Neural progenitor cell (in vitro differentiated cells): ENCODE data around the gene ATP1A2. TPM values are rescaled to one million over a fixed set of nuclear protein-coding genes. Genes with fewer than 3 reads are reported as not detected.
"Not testable (repeated sequence)": the region's sequence is repeated elsewhere in the genome, so short reads cannot be mapped to it uniquely, and the experiment has no call there.

Experiments used
- DNase-seq: peaks from one replicate; pipeline ENCODE4 v3.0.0-alpha.2; 2016; ENCODE audit warnings: low spot score
- H2AFZ ChIP-seq: fragments of 200-600 bp; sonication (generic); replicated peaks from 2 replicates; pipeline ENCODE4 v1.6.1; 2016; ENCODE audit warnings: antibody characterized with exemption
- H3F3A ChIP-seq: fragments of 200-600 bp; sonication (generic); 2 replicates; pipeline ENCODE4 v1.6.1; 2016; ENCODE audit warnings: antibody characterized with exemption, low read depth
- H3K27ac ChIP-seq: fragments of 200-600 bp; sonication (generic); 2 replicates; pipeline ENCODE4 v1.5.1; 2016; ENCODE audit warnings: mild to moderate bottlenecking
- H3K27me3 ChIP-seq: fragments of 200-600 bp; sonication (generic); 2 replicates; pipeline ENCODE4 v1.6.1; 2016; ENCODE audit warnings: mild to moderate bottlenecking, moderate library complexity
- H3K36me3 ChIP-seq: fragments of 200-600 bp; sonication (generic); 2 replicates; pipeline ENCODE4 v1.5.1; 2016
- H3K4me1 ChIP-seq: fragments of 200-600 bp; sonication (generic); 2 replicates; pipeline ENCODE4 v1.6.1; 2016; ENCODE audit warnings: mixed run types
- H3K4me2 ChIP-seq: fragments of 200-600 bp; sonication (generic); 2 replicates; pipeline ENCODE4 v1.6.1; 2016
- H3K4me3 ChIP-seq: fragments of 200-600 bp; sonication (generic); 2 replicates; pipeline ENCODE4 v1.5.1; 2016
- H3K79me2 ChIP-seq: fragments of 200-600 bp; sonication (generic); 2 replicates; pipeline ENCODE4 v1.6.1; 2016; ENCODE audit warnings: low read depth
- H3K9ac ChIP-seq: fragments of 200-600 bp; sonication (generic); 2 replicates; pipeline ENCODE4 v1.6.1; 2016
- H3K9me3 ChIP-seq: fragments of 200-600 bp; sonication (generic); 2 replicates; pipeline ENCODE4 v1.5.1; 2016; ENCODE audit warnings: low read depth
- H4K20me1 ChIP-seq: fragments of 200-600 bp; sonication (generic); 2 replicates; pipeline ENCODE4 v1.6.1; 2016; ENCODE audit warnings: low read depth
- H3K27ac Mint-ChIP-seq: 3 replicates; pipeline ENCODE4 v1.8.0; 2021; ENCODE audit warnings: mixed read lengths
- H3K27me3 Mint-ChIP-seq: 2 replicates; pipeline ENCODE4 v1.8.0; 2022; ENCODE audit warnings: low read depth, mild to moderate bottlenecking, inconsistent platforms, moderate library complexity, mixed read lengths; ENCODE audit not compliant: insufficient read depth
- H3K36me3 Mint-ChIP-seq: 3 replicates; pipeline ENCODE4 v1.8.0; 2021; ENCODE audit warnings: mixed read lengths
- H3K4me1 Mint-ChIP-seq: 3 replicates; pipeline ENCODE4 v1.8.0; 2021; ENCODE audit warnings: mixed read lengths
- H3K4me3 Mint-ChIP-seq: 3 replicates; pipeline ENCODE4 v1.8.0; 2021; ENCODE audit warnings: mild to moderate bottlenecking, moderate library complexity, mixed read lengths
- H3K9me3 Mint-ChIP-seq: 3 replicates; pipeline ENCODE4 v1.8.0; 2020; ENCODE audit warnings: mixed read lengths
- EZH2 ChIP-seq: fragments of 200-600 bp; sonication (generic); IDR thresholded peaks from 2 replicates; pipeline ENCODE4 v1.6.1; 2017; ENCODE audit warnings: antibody characterized with exemption, mild to moderate bottlenecking, moderate library complexity
- EZH2phosphoT487 ChIP-seq: fragments of 200-600 bp; sonication (generic); IDR thresholded peaks from 2 replicates; pipeline ENCODE4 v1.6.1; 2017; ENCODE audit warnings: antibody characterized with exemption
- total RNA-seq: library from RNA; depleted of rRNA; stranded (reverse); fragments of >200 nt; gene quantifications from 2 replicates; pipeline ENCODE4 v1.2.3, GENCODE V29; 2015; ENCODE audit warnings: low replicate concordance
- TF ChIP-seq, protein P1 (sequence below): fragments of 200-600 bp; sonication (generic); IDR thresholded peaks from 2 replicates; pipeline ENCODE4 v1.5.1; 2017; ENCODE audit warnings: antibody characterized with exemption, mild to moderate bottlenecking

Gene ATP1A2
- total RNA-seq, 1 donor from 2014 or later, result 88.6 TPM

DNA sequence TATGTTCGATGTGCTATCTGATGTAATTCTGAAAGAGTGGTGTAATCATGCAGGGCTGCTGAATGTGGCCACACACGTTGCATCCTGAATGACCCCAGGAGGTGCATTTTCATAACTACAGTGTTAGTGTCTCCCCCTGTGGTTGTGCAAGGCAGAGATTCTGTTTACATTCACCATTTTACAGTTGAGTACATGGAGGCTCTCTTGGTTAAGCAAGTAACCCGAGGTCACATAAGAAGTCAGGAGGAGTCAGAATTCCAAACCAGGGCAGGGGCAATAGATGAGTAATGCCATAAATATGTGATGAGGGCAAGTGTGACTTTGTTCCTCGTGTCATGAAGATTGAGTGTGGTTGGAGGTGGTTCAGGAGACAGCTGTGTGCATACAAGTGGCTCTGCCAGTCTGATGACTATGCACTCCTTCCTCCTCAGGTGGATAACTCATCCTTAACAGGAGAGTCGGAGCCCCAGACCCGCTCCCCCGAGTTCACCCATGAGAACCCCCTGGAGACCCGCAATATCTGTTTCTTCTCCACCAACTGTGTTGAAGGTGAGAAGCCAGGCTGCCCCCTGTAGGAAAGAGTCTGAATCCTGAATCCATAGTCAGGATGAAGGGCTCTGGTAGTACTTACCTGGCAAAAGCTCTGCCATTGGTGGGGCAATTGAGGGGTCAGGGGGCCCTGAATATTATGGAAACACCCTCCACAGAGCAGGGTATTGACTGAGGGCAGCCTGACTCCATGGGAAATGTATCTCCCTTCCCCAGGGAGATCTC is 9.3 kb downstream of the ATP1A2 start:
- Histone ChIP-seq H3K27me3 (no peaks in the 10 kb centered on the region), H2AFZ (no peak overlapping the region), H3K79me2 (peaks cover 6% of the 10 kb centered on the region), H3K9ac (no peak overlapping the region), H3K4me2 (no peak overlapping the region), H3K4me3 (no peak overlapping the region), H3K36me3 (peaks cover 14% of the 10 kb centered on the region), H3K4me1 (peaks cover under 1% of the 10 kb centered on the region), H3K9me3 (no peaks in the 10 kb centered on the region), H3K27ac (no peak overlapping the region), H3F3A (no peaks in the 10 kb centered on the region), H4K20me1 (peaks cover 17% of the 10 kb centered on the region)
- Mint-ChIP-seq H3K36me3 (peaks cover 49% of the 10 kb centered on the region), H3K4me1 (peaks cover 5% of the 10 kb centered on the region), H3K27me3 (peaks cover 2% of the 10 kb centered on the region), H3K4me3 (no peak overlapping the region), H3K9me3 (no peaks in the 10 kb centered on the region), H3K27ac (no peak overlapping the region)
- TF ChIP-seq EZH2phosphoT487, result no peak
- TF ChIP-seq, protein P1, sequence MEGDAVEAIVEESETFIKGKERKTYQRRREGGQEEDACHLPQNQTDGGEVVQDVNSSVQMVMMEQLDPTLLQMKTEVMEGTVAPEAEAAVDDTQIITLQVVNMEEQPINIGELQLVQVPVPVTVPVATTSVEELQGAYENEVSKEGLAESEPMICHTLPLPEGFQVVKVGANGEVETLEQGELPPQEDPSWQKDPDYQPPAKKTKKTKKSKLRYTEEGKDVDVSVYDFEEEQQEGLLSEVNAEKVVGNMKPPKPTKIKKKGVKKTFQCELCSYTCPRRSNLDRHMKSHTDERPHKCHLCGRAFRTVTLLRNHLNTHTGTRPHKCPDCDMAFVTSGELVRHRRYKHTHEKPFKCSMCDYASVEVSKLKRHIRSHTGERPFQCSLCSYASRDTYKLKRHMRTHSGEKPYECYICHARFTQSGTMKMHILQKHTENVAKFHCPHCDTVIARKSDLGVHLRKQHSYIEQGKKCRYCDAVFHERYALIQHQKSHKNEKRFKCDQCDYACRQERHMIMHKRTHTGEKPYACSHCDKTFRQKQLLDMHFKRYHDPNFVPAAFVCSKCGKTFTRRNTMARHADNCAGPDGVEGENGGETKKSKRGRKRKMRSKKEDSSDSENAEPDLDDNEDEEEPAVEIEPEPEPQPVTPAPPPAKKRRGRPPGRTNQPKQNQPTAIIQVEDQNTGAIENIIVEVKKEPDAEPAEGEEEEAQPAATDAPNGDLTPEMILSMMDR, result peak; percentile 27
- no peak for DNase-seq

DNA sequence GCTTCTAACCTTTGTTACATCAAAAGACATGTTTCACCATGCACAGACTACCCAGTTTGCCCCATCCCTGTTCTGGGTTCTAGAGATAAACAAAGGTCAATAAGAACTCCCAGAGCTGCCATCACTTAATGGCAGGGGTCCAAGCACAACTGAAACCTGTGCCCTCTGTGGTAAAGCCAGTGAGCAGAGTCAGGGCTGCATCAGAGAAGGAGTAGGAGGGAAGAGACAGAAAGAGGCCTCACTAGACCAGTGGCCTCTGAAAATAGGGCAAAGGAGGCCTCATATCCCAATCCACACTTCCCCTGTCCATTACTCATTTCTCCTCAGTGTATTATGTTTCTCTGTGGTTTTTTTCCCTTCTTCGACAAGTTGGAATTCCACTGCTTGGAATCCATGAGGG is 10.2 kb downstream of the ATP1A2 start:
- H3K27me3 Mint-ChIP-seq, result peaks cover 4% of the 10 kb centered on the region
- TF ChIP-seq, protein P1, result no peak
- TF ChIP-seq EZH2phosphoT487 (no peak), EZH2 (no peak)
- Histone ChIP-seq H4K20me1 (peaks cover 14% of the 10 kb centered on the region), H3K4me1 (no peaks in the 10 kb centered on the region), H3K9ac (no peak overlapping the region), H3K36me3 (peaks cover 14% of the 10 kb centered on the region), H3K27me3 (no peaks in the 10 kb centered on the region), H3K79me2 (no peaks in the 10 kb centered on the region), H3K4me3 (no peak overlapping the region), H3F3A (no peaks in the 10 kb centered on the region), H3K4me2 (no peak overlapping the region), H3K9me3 (no peaks in the 10 kb centered on the region), H3K27ac (no peak overlapping the region), H2AFZ (no peak overlapping the region)
- no peak overlapping the region for H3K4me3 Mint-ChIP-seq
- H3K36me3 Mint-ChIP-seq, result peaks cover 47% of the 10 kb centered on the region
- H3K27ac Mint-ChIP-seq, result no peak overlapping the region
- no peaks in the 10 kb centered on the region for H3K4me1 Mint-ChIP-seq
- DNase-seq, result no peak
- no peaks in the 10 kb centered on the region for H3K9me3 Mint-ChIP-seq

DNA sequence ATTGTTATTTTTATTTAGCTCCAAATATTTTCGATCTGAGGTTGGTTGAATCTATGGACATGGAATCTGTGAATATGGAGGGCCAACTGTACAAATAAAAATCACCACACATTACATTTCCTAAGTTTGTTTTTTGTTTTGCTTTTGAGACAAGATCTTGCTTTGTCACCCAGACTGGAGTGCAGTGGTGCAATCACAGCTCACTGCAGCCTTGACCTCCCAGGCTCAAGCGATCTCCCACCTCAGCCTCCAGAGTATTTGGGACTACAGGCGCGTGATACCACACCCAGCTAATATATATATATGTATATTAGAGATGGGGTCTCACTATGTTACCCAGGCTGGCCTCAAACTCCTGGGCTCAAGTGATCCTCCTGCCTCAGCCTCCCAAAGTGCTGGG is 10.8 kb downstream of the ATP1A2 start:
- peaks cover 52% of the 10 kb centered on the region for H3K36me3 Mint-ChIP-seq
- H3K27me3 ChIP-seq, H3K4me2 ChIP-seq, H3K79me2 ChIP-seq, H3K4me1 Mint-ChIP-seq, H3F3A ChIP-seq, H2AFZ ChIP-seq, H3K4me3 Mint-ChIP-seq, H3K36me3 ChIP-seq, H3K4me3 ChIP-seq, H3K27me3 Mint-ChIP-seq, H3K9me3 Mint-ChIP-seq, H4K20me1 ChIP-seq, H3K9ac ChIP-seq, H3K4me1 ChIP-seq, H3K9me3 ChIP-seq, H3K27ac ChIP-seq, H3K27ac Mint-ChIP-seq, DNase-seq: not testable (repeated sequence)

DNA sequence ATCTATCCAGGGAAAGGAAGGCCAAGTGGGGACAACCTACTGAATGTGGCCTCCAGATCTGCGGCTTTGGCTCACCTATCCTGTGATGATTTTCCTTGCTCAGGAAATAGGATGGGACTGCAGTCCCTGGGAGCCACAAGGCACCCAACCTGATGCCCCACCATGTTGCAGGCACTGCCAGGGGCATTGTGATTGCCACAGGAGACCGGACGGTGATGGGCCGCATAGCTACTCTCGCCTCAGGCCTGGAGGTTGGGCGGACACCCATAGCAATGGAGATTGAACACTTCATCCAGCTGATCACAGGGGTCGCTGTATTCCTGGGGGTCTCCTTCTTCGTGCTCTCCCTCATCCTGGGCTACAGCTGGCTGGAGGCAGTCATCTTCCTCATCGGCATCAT is 11.8 kb downstream of the ATP1A2 start:
- Mint-ChIP-seq H3K27ac (no peak overlapping the region), H3K36me3 (peaks cover 55% of the 10 kb centered on the region), H3K9me3 (no peaks in the 10 kb centered on the region), H3K27me3 (peaks cover 4% of the 10 kb centered on the region), H3K4me3 (no peak overlapping the region), H3K4me1 (peaks cover 3% of the 10 kb centered on the region)
- Histone ChIP-seq H3K79me2 (no peaks in the 10 kb centered on the region), H3K27me3 (no peaks in the 10 kb centered on the region), H3K4me1 (no peaks in the 10 kb centered on the region), H3K36me3 (peaks cover 6% of the 10 kb centered on the region), H3K4me3 (no peak overlapping the region), H3K27ac (no peak overlapping the region), H4K20me1 (peaks cover 3% of the 10 kb centered on the region), H2AFZ (no peak overlapping the region), H3K9ac (no peak overlapping the region), H3F3A (no peaks in the 10 kb centered on the region), H3K4me2 (no peak overlapping the region), H3K9me3 (no peaks in the 10 kb centered on the region)
- TF ChIP-seq, protein P1, result no peak
- TF ChIP-seq EZH2phosphoT487, result no peak
- no peak for DNase-seq
